OCI-LY3 (cell line): ENCODE measurements around the gene PABPN1L.

Source experiments
- H2AFZ ChIP-seq: fragments of 200-600, 300-600 bp; shearing (Covaris generic); 2 replicates; pipeline ENCODE4 v1.6.0; 2014; ENCODE audit warnings: antibody characterized with exemption, low read depth, low read length
- H3K27ac ChIP-seq: fragments of 200-600, 300-600 bp; sonication (generic); 2 replicates; pipeline ENCODE4 v1.5.1; 2014; ENCODE audit warnings: mild to moderate bottlenecking, low read length, moderate library complexity, mixed read lengths
- H3K27me3 ChIP-seq: fragments of 200-600, 300-600 bp; sonication (generic); 2 replicates; pipeline ENCODE4 v1.6.1; 2014; ENCODE audit warnings: low read depth, low read length, mixed read lengths
- H3K36me3 ChIP-seq: fragments of 200-600, 300-600 bp; sonication (generic); replicated peaks from 2 replicates; pipeline ENCODE3; 2014; ENCODE audit warnings: low read depth, low read length, mixed read lengths
- H3K4me1 ChIP-seq: fragments of 300-600, 200-600 bp; sonication (generic); 2 replicates; pipeline ENCODE4 v1.6.1; 2014; ENCODE audit warnings: low read length, mixed read lengths
- H3K4me2 ChIP-seq: fragments of 200-600, 300-600 bp; sonication (generic); 2 replicates; pipeline ENCODE4 v1.6.1; 2014; ENCODE audit warnings: low read length, mixed read lengths
- H3K4me3 ChIP-seq: fragments of 300-600, 200-600 bp; sonication (generic); 2 replicates; pipeline ENCODE4 v1.5.1; 2014; ENCODE audit warnings: antibody characterized with exemption, mild to moderate bottlenecking, low read length, moderate library complexity
- H3K79me2 ChIP-seq: fragments of 300-600, 200-600 bp; shearing (Covaris generic); 2 replicates; pipeline ENCODE4 v1.6.1; 2014; ENCODE audit warnings: mild to moderate bottlenecking, low read length, mixed read lengths
- H3K9ac ChIP-seq: fragments of 300-600, 200-600 bp; shearing (Covaris generic); 2 replicates; pipeline ENCODE4 v1.6.0; 2014; ENCODE audit warnings: mild to moderate bottlenecking, low read length, moderate library complexity
- H3K9me3 ChIP-seq: fragments of 200-600, 300-600 bp; shearing (Covaris generic); 2 replicates; pipeline ENCODE4 v1.6.1; 2014; ENCODE audit warnings: low read length, mixed read lengths; ENCODE audit not compliant: insufficient read depth
- H4K20me1 ChIP-seq: fragments of 200-600, 300-600 bp; sonication (generic); 2 replicates; pipeline ENCODE4 v1.6.1; 2016; ENCODE audit warnings: low read length, mixed read lengths; ENCODE audit not compliant: insufficient read depth
- EZH2phosphoT487 ChIP-seq: fragments of 200-600 bp; shearing (Covaris generic); IDR thresholded peaks from 2 replicates; pipeline ENCODE4 v1.6.1; 2018; ENCODE audit warnings: antibody characterized with exemption, mixed run types, low read depth
- TF ChIP-seq, protein P1 (sequence below): fragments of 200-600, 300-600 bp; sonication (generic); IDR thresholded peaks from 2 replicates; pipeline ENCODE4 v1.5.1; 2014; ENCODE audit warnings: antibody characterized with exemption, low read length, low read depth

PABPN1L gene

GRCh38 chr16:88851616-88852015, 14.8 kb downstream of the PABPN1L start:
- Histone ChIP-seq H4K20me1 (peaks cover 9% of the 10 kb centered on the region; the same call in 1 of the 2 replicates), H3K9ac (no peak overlapping the region), H3K27me3 (no peaks in the 10 kb centered on the region), H3K4me3 (no peak overlapping the region), H3K36me3 (peaks cover 11% of the 10 kb centered on the region), H3K4me2 (no peak overlapping the region), H3K79me2 (peaks cover 6% of the 10 kb centered on the region; the same call in 1 of the 2 replicates), H2AFZ (no peak overlapping the region), H3K27ac (no peak overlapping the region), H3K4me1 (peaks cover 16% of the 10 kb centered on the region), H3K9me3 (no peaks in the 10 kb centered on the region)
- TF ChIP-seq, protein P1, sequence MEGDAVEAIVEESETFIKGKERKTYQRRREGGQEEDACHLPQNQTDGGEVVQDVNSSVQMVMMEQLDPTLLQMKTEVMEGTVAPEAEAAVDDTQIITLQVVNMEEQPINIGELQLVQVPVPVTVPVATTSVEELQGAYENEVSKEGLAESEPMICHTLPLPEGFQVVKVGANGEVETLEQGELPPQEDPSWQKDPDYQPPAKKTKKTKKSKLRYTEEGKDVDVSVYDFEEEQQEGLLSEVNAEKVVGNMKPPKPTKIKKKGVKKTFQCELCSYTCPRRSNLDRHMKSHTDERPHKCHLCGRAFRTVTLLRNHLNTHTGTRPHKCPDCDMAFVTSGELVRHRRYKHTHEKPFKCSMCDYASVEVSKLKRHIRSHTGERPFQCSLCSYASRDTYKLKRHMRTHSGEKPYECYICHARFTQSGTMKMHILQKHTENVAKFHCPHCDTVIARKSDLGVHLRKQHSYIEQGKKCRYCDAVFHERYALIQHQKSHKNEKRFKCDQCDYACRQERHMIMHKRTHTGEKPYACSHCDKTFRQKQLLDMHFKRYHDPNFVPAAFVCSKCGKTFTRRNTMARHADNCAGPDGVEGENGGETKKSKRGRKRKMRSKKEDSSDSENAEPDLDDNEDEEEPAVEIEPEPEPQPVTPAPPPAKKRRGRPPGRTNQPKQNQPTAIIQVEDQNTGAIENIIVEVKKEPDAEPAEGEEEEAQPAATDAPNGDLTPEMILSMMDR = no peak
- no peak for TF ChIP-seq EZH2phosphoT487

- TF ChIP-seq, protein P1 = no peak
- no peak for TF ChIP-seq EZH2phosphoT487
- Histone ChIP-seq H3K36me3 (peaks cover 11% of the 10 kb centered on the region), H3K27ac (no peak overlapping the region), H4K20me1 (peaks cover 5% of the 10 kb centered on the region; the same call in 1 of the 2 replicates), H2AFZ (no peak overlapping the region), H3K9me3 (no peaks in the 10 kb centered on the region), H3K27me3 (no peaks in the 10 kb centered on the region), H3K4me1 (peaks cover 12% of the 10 kb centered on the region), H3K9ac (no peak overlapping the region), H3K79me2 (peaks cover 1% of the 10 kb centered on the region; the same call in 1 of the 2 replicates), H3K4me2 (no peak overlapping the region), H3K4me3 (no peak overlapping the region)
Measured at GRCh38 chr16:88850531-88851199, 15.8 kb downstream of the PABPN1L start.

DNA sequence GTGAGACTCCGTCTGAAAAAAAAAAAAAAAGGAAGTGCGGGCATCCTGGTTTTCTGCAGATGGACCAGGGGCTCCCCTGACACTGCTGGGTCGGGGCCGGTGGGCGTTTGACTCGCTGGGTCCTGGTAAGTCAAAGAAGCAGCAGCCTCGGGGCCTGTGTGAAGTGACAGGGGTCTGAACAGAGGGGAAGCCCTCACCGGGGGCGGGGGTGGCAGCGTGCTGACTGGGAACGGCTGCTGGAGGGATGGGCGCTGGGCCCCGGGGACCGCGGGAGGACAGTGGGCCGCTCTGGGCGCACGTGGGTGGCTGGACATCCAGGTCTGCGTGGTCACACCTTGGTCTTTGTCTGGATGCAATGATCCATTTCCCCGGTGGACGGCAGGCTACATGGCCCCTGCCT, 17.9 kb downstream of the PABPN1L start:
- Histone ChIP-seq H3K27ac (no peak overlapping the region), H2AFZ (no peak overlapping the region), H3K9ac (no peak overlapping the region), H3K27me3 (no peaks in the 10 kb centered on the region), H3K36me3 (peaks cover 8% of the 10 kb centered on the region), H3K4me2 (no peak overlapping the region), H3K4me1 (no peaks in the 10 kb centered on the region), H3K9me3 (no peaks in the 10 kb centered on the region), H3K79me2 (no peaks in the 10 kb centered on the region), H4K20me1 (peaks cover 3% of the 10 kb centered on the region), H3K4me3 (no peak overlapping the region)
- TF ChIP-seq, protein P1 = no peak
- TF ChIP-seq EZH2phosphoT487 = no peak

- Histone ChIP-seq H3K4me3 (no peak overlapping the region), H3K9ac (no peak overlapping the region), H3K27ac (no peak overlapping the region), H3K79me2 (no peaks in the 10 kb centered on the region), H3K4me2 (no peak overlapping the region), H3K9me3 (no peaks in the 10 kb centered on the region), H3K36me3 (peaks cover 8% of the 10 kb centered on the region), H3K4me1 (no peaks in the 10 kb centered on the region), H3K27me3 (no peaks in the 10 kb centered on the region), H4K20me1 (peaks cover 3% of the 10 kb centered on the region), H2AFZ (no peak overlapping the region)
- no peak for TF ChIP-seq EZH2phosphoT487
- TF ChIP-seq, protein P1 = no peak
Measured at GRCh38 chr16:88847654-88848053, 18.8 kb downstream of the PABPN1L start.
